ENCODE results near the gene SMIM44.

Gene SMIM44

GRCh38 chr19:3499738-3500428 lies 16.6 kb upstream of the SMIM44 start:
- no peaks in the 10 kb centered on the region for H3K4me1 ChIP-seq (ENCODE audit: insufficient read depth, low read length)
- no peaks in the 10 kb centered on the region; the same call in 1 of the 2 replicates for H3K36me3 ChIP-seq (ENCODE audit: insufficient read depth, low read length)
- peak overlapping the region; percentile 67 for H3K9ac ChIP-seq (ENCODE audit: low read depth, low read length)
- no peaks in the 10 kb centered on the region for H3K9me3 ChIP-seq (ENCODE audit: control insufficient read depth, insufficient read depth, low read length)

- Histone ChIP-seq H3K36me3 (ENCODE audit: insufficient read depth, low read length) (no peaks in the 10 kb centered on the region; the same call in none of the 2 replicates), H3K9ac (ENCODE audit: low read depth, low read length) (no peak overlapping the region), H3K4me1 (ENCODE audit: insufficient read depth, low read length) (no peaks in the 10 kb centered on the region), H3K9me3 (ENCODE audit: control insufficient read depth, insufficient read depth, low read length) (no peaks in the 10 kb centered on the region)
Observed at GRCh38 chr19:3497757-3498520, 14.7 kb upstream of the SMIM44 start.

- Histone ChIP-seq H3K9ac (ENCODE audit: low read depth, low read length) (no peak overlapping the region), H3K9me3 (ENCODE audit: control insufficient read depth, insufficient read depth, low read length) (no peaks in the 10 kb centered on the region), H3K36me3 (ENCODE audit: insufficient read depth, low read length) (no peaks in the 10 kb centered on the region; the same call in none of the 2 replicates), H3K4me1 (ENCODE audit: insufficient read depth, low read length) (no peaks in the 10 kb centered on the region)
Observed at GRCh38 chr19:3496392-3497273, 13.4 kb upstream of the SMIM44 start.

- H3K9ac ChIP-seq (ENCODE audit: low read depth, low read length), result no peak overlapping the region
- H3K4me1 ChIP-seq (ENCODE audit: insufficient read depth, low read length), result no peaks in the 10 kb centered on the region
- H3K9me3 ChIP-seq (ENCODE audit: control insufficient read depth, insufficient read depth, low read length), result no peaks in the 10 kb centered on the region
- H3K36me3 ChIP-seq (ENCODE audit: insufficient read depth, low read length), result no peaks in the 10 kb centered on the region; the same call in none of the 2 replicates
Observed at GRCh38 chr19:3494559-3494958, 11.3 kb upstream of the SMIM44 start.

GRCh38 chr19:3494051-3494450 lies 10.8 kb upstream of the SMIM44 start:
- no peaks in the 10 kb centered on the region; the same call in none of the 2 replicates for H3K36me3 ChIP-seq (ENCODE audit: insufficient read depth, low read length)
- H3K9ac ChIP-seq (ENCODE audit: low read depth, low read length), result no peak overlapping the region
- H3K9me3 ChIP-seq (ENCODE audit: control insufficient read depth, insufficient read depth, low read length), result no peaks in the 10 kb centered on the region
- H3K4me1 ChIP-seq (ENCODE audit: insufficient read depth, low read length), result no peaks in the 10 kb centered on the region

GRCh38 chr19:3493651-3494050 lies 10.4 kb upstream of the SMIM44 start:
- no peaks in the 10 kb centered on the region for H3K9me3 ChIP-seq (ENCODE audit: control insufficient read depth, insufficient read depth, low read length)
- no peaks in the 10 kb centered on the region; the same call in none of the 2 replicates for H3K36me3 ChIP-seq (ENCODE audit: insufficient read depth, low read length)
- no peak overlapping the region for H3K9ac ChIP-seq (ENCODE audit: low read depth, low read length)
- no peaks in the 10 kb centered on the region for H3K4me1 ChIP-seq (ENCODE audit: insufficient read depth, low read length)

- Histone ChIP-seq H3K9me3 (ENCODE audit: control insufficient read depth, insufficient read depth, low read length) (no peaks in the 10 kb centered on the region), H3K36me3 (ENCODE audit: insufficient read depth, low read length) (no peaks in the 10 kb centered on the region; the same call in none of the 2 replicates), H3K4me1 (ENCODE audit: insufficient read depth, low read length) (no peaks in the 10 kb centered on the region), H3K9ac (ENCODE audit: low read depth, low read length) (no peak overlapping the region)
Observed at GRCh38 chr19:3492919-3493318, 9.7 kb upstream of the SMIM44 start.

GRCh38 chr19:3492131-3492839 lies 9.0 kb upstream of the SMIM44 start:
- no peaks in the 10 kb centered on the region; the same call in none of the 2 replicates for H3K36me3 ChIP-seq (ENCODE audit: insufficient read depth, low read length)
- no peaks in the 10 kb centered on the region for H3K9me3 ChIP-seq (ENCODE audit: control insufficient read depth, insufficient read depth, low read length)
- H3K4me1 ChIP-seq (ENCODE audit: insufficient read depth, low read length), result no peaks in the 10 kb centered on the region
- H3K9ac ChIP-seq (ENCODE audit: low read depth, low read length), result no peak overlapping the region

GRCh38 chr19:3491396-3492119 lies 8.3 kb upstream of the SMIM44 start:
- no peaks in the 10 kb centered on the region; the same call in none of the 2 replicates for H3K36me3 ChIP-seq (ENCODE audit: insufficient read depth, low read length)

GRCh38 chr19:3482507-3483225 lies 575 bp downstream of the SMIM44 start:
- H3K36me3 ChIP-seq (ENCODE audit: insufficient read depth, low read length), result no peaks in the 10 kb centered on the region
- H3K9ac ChIP-seq (ENCODE audit: low read depth, low read length), result no peak overlapping the region
- H3K9me3 ChIP-seq (ENCODE audit: control insufficient read depth, insufficient read depth, low read length), result no peaks in the 10 kb centered on the region
- peaks cover 9% of the 10 kb centered on the region; the same call in 1 of the 2 replicates for H3K4me1 ChIP-seq (ENCODE audit: insufficient read depth, low read length)

More at GRCh38 chr19:3491396-3492119, 8.3 kb upstream of the SMIM44 start:
- Histone ChIP-seq H3K9me3 (ENCODE audit: control insufficient read depth, insufficient read depth, low read length) (no peaks in the 10 kb centered on the region), H3K4me1 (ENCODE audit: insufficient read depth, low read length) (no peaks in the 10 kb centered on the region), H3K9ac (ENCODE audit: low read depth, low read length) (no peak overlapping the region)

GRCh38 chr19:3481241-3482090 lies 1.8 kb downstream of the SMIM44 start:
- no peaks in the 10 kb centered on the region for H3K36me3 ChIP-seq (ENCODE audit: insufficient read depth, low read length)
- H3K9me3 ChIP-seq (ENCODE audit: control insufficient read depth, insufficient read depth, low read length), result no peaks in the 10 kb centered on the region
- peaks cover 9% of the 10 kb centered on the region; the same call in 1 of the 2 replicates for H3K4me1 ChIP-seq (ENCODE audit: insufficient read depth, low read length)
- no peak overlapping the region for H3K9ac ChIP-seq (ENCODE audit: low read depth, low read length)
